Ramos (cell line): ENCODE data around the gene CYB5B.
"Not testable (repeated sequence)": the region's sequence is repeated elsewhere in the genome, so short reads cannot be mapped to it uniquely, and the experiment has no call there.

ENCODE experiments used
- in situ Hi-C: fragments of 300-500 bp; cut with MboI; formaldehyde crosslinking; loops from one replicate; pipeline ENCODE4 v1.14.3; 2022; ENCODE audit warnings: low sequenced_read_pairs; ENCODE audit not compliant: unreplicated experiment

The CYB5B gene

GRCh38 chr16:69441030-69441429 is 16.6 kb downstream of the CYB5B start:
- in situ Hi-C loops: not testable (repeated sequence)

- in situ Hi-C loops: no loop called here
Measured at GRCh38 chr16:69443927-69444631, 19.7 kb downstream of the CYB5B start.

- in situ Hi-C loops: no loop called here
Measured at GRCh38 chr16:69444873-69445517, 20.6 kb downstream of the CYB5B start.

GRCh38 chr16:69448470-69449193 is 24.2 kb downstream of the CYB5B start:
- in situ Hi-C loops: no loop called here

GRCh38 chr16:69451166-69451565 is 26.7 kb downstream of the CYB5B start:
- in situ Hi-C loops: no loop called here

- in situ Hi-C loops: no loop called here
Measured at GRCh38 chr16:69453936-69454335, 29.5 kb downstream of the CYB5B start.

GRCh38 chr16:69463876-69464275 is 39.5 kb downstream of the CYB5B start:
- in situ Hi-C loops: no loop called here

- in situ Hi-C loops: no loop called here
Measured at GRCh38 chr16:69465083-69465721, 40.8 kb downstream of the CYB5B start.

GRCh38 chr16:69465881-69466280 is 41.5 kb downstream of the CYB5B start:
- in situ Hi-C loops: no loop called here

GRCh38 chr16:69466547-69466946 is 42.1 kb downstream of the CYB5B start:
- in situ Hi-C loops: no loop called here

GRCh38 chr16:69467080-69467479 is 42.7 kb downstream of the CYB5B start:
- in situ Hi-C loops: no loop called here

- in situ Hi-C loops: no loop called here
Measured at GRCh38 chr16:69467531-69468204, 43.2 kb downstream of the CYB5B start.

GRCh38 chr16:69469807-69470561 is 45.6 kb downstream of the CYB5B start:
- in situ Hi-C loops: no loop called here

GRCh38 chr16:69471121-69471520 is 46.7 kb downstream of the CYB5B start:
- in situ Hi-C loops: no loop called here

- in situ Hi-C loops: no loop called here
Measured at GRCh38 chr16:69474408-69474807, 50.0 kb downstream of the CYB5B start.

GRCh38 chr16:69476920-69477443 is 52.6 kb downstream of the CYB5B start:
- in situ Hi-C loops: no loop called here

- in situ Hi-C loops: no loop called here
Measured at GRCh38 chr16:69477546-69477945, 53.1 kb downstream of the CYB5B start.

- in situ Hi-C loops: no loop called here
Measured at GRCh38 chr16:69478685-69479084, 54.3 kb downstream of the CYB5B start.

- in situ Hi-C loops: no loop called here
Measured at GRCh38 chr16:69479775-69480174, 55.4 kb downstream of the CYB5B start.
